Astrocyte of the cerebellum (primary cell): ENCODE results near the gene IL21R.

Experiments used
- DNase-seq: peaks from one replicate; pipeline ENCODE4 v3.0.0-alpha.2; 2011; ENCODE audit warnings: low read depth
- H3K4me3 ChIP-seq: 2 replicates; pipeline ENCODE4 v1.5.1; 2011; ENCODE audit warnings: mild to moderate bottlenecking, low read depth, low read length, moderate library complexity
- in situ Hi-C: cut with HindIII; loops from 2 replicates; pipeline ENCODE4 v1.10.0; 2017; ENCODE audit warnings: low sequenced_read_pairs
- TF ChIP-seq, protein P1 (sequence below): IDR thresholded peaks from 2 replicates; pipeline ENCODE4 v1.5.1; 2012; ENCODE audit warnings: low read length, low read depth, moderate library complexity, mild to moderate bottlenecking; ENCODE audit errors: missing control alignments

IL21R gene

DNA sequence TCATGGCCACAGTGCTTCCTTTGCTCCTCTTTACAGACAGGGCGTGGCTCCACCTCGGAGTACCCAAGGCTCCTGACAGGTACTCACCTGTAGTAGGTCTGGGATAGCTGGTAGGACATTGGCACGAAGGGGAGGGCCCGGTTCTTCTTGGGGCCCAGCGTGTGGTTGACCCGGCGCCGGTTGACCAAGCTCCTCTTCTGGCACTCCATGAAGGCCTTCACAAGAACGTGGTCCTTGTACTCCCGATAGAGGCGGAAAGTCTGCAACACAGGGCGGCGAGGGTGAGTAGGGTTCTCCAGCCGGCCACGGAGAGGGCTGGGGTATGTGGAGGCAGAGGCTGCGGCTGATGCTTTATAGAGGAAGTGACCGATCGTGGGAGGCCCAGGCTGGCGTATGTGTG is 69.7 kb downstream of the IL21R start:
- in situ Hi-C loops: no loop called here
- no peak overlapping the region for H3K4me3 ChIP-seq
- DNase-seq: no peak
- TF ChIP-seq, protein P1, sequence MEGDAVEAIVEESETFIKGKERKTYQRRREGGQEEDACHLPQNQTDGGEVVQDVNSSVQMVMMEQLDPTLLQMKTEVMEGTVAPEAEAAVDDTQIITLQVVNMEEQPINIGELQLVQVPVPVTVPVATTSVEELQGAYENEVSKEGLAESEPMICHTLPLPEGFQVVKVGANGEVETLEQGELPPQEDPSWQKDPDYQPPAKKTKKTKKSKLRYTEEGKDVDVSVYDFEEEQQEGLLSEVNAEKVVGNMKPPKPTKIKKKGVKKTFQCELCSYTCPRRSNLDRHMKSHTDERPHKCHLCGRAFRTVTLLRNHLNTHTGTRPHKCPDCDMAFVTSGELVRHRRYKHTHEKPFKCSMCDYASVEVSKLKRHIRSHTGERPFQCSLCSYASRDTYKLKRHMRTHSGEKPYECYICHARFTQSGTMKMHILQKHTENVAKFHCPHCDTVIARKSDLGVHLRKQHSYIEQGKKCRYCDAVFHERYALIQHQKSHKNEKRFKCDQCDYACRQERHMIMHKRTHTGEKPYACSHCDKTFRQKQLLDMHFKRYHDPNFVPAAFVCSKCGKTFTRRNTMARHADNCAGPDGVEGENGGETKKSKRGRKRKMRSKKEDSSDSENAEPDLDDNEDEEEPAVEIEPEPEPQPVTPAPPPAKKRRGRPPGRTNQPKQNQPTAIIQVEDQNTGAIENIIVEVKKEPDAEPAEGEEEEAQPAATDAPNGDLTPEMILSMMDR: no peak

DNA sequence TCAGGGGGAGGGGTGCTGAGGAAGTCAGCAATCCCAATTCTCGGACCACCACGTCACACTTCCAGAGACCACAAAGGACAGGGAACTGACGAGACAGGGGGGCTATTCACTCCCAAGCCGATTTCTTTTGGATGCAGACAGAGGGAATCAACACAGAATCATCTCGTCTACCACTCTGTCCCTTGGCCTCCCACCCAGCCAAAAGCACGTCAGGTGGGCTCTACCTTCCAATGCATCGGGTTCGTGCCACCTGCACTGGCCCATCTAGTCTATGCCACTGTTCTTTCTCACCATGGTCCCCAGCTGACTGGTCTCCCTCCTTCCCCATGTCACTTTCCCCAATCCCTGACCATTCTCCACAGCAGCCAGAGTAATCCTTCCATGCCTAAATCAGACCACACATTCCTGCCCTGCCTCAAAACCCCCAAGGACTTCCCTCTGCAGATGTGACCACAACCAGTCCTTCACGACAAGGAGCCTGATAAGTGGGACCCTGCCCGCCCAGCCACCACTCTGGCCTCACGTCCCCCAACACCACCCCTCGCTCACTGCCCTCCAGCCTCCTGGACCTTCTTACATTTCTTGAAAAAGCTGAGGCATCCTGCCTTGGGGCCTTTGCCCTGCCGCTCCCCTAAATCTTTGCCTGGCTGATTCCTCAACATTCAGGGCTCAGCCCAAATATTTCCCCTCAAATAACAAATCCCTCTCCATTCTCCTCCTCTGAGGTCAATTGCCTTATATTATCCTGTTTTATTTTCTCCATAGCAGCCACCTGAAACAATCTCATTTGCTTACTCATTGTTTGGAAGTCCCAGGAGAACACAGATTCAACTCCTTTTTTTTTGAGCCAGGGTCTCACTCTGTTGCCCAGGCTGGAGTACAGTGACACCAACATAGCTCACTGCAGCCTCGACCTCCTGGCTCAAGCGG is 70.4 kb downstream of the IL21R start:
- TF ChIP-seq, protein P1: no peak
- in situ Hi-C loops: no loop called here
- no peak for DNase-seq
- no peak overlapping the region for H3K4me3 ChIP-seq

DNA sequence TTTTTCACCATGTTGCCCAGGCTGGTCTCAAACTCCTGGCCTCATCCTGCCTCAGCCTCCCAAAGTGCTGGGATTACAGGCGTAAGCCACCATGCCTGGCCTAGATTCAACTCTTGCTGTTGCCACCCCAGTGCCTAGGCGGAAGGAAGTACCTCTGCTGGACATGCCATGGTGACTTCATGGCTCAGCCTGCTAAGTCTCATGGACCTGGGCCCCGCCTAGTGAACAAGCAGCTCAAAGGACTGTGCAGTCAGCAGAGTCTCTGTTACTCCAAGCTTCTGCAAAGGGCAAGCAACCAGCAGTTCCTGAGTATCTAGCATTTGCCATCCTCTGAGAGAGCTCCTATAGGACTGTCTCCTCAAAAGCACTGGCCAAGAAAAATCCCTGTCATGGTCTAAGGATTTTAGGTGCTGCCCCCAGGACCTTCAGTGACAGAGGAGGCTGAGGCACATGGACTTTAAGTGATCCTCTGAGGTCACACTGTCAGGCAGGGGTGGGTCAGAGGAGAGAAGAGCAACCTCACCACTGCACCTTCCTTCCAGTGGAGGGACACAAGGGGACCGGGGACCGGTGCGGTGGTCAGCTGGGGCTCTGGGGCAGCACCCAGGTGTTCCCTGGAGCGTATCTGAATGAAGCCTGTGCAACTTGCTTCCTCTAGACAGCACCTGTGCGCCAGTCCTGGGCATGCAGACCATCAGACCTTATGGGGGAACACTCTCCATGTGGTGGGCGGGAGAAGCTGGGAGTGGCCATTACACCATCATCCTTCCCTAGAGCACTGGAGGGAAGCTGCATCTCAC is 71.3 kb downstream of the IL21R start:
- no peak overlapping the region for H3K4me3 ChIP-seq
- no peak for DNase-seq
- in situ Hi-C loops: no loop called here
- TF ChIP-seq, protein P1: no peak

DNA sequence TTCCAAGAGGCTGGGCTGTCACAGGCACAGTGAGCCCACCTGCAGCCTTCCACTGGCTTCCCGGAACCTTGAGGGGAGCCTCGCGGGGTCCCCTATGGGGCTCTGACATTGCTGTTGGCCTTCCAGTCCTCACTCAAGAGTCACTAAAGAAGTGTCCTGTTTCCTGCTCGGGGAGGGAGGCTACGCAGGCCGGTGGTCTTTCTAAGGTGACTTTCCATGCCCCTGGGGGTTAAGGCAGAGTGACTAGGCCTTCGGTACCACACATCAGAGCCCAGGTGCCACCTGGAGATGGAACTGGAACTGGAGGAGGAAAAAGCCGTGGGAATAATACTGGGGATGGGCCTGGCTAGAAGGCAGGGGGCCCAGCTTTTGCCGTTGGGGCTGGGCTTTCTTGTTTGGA is 72.1 kb downstream of the IL21R start:
- no peak overlapping the region for H3K4me3 ChIP-seq
- DNase-seq: no peak
- TF ChIP-seq, protein P1: no peak
- in situ Hi-C loops: no loop called here

DNA sequence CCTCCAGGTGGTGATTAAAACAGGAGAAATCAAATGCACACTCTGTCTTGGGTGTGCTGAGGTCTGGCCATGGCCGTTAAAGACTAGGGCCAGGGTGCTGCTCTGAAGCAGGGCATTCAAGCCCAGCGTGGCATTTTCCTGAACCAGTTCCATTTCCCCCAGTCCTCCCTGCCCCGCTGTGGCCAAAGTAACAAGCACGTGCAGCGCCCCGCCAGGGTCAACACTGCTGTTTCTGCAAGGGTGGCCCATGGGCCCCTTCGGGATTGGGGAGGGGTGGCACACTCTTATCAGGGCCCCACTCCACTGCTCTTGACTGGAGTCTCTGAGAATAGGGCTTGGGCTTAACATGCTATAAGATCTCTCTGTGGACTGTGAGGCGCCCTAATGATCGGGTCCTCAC is 72.9 kb downstream of the IL21R start:
- in situ Hi-C loops: no loop called here
- no peak overlapping the region for H3K4me3 ChIP-seq
- DNase-seq: no peak
- TF ChIP-seq, protein P1: no peak

DNA sequence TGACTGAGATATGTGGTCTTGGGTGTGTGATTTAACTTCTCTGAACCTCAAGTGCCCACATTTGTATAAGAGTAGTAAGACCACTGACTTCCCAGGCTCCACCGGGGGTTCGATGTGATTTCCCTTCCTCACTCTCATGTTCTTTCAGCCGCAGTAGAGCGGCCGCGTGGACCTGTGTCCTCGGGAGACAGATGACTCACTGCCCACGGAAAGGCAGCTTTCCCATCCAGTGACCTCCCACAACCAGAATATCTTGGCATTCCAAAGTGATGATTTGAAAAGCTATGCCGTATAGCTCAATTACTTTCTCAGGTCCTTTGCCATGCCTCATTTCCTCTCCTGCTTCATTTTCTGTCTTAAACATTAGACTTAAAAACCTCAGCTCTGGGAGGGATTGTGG is 73.6 kb downstream of the IL21R start:
- TF ChIP-seq, protein P1: no peak
- DNase-seq: peak; percentile 89
- in situ Hi-C loops: no loop called here
- no peak overlapping the region for H3K4me3 ChIP-seq
